GM18907 (cell line): ENCODE measurements around the gene DLG2.
"Not testable (repeated sequence)": the region's sequence is repeated elsewhere in the genome, so short reads cannot be mapped to it uniquely, and the experiment has no call there.

Experiments
- ATAC-seq: cut with Tn5 transposase; IDR thresholded peaks from one replicate; pipeline ENCODE4 v1.9.1; 2021; ENCODE audit warnings: mild to moderate bottlenecking, moderate library complexity; ENCODE audit not compliant: unreplicated experiment

The DLG2 gene

GRCh38 chr11:83785942-83786341, 1841.2 kb downstream of the DLG2 start:
- ATAC-seq, result no peak

GRCh38 chr11:83784419-83784818, 1842.7 kb downstream of the DLG2 start:
- ATAC-seq, result no peak

GRCh38 chr11:83782329-83782728, 1844.8 kb downstream of the DLG2 start:
- ATAC-seq, result no peak

GRCh38 chr11:83779876-83780275, 1847.3 kb downstream of the DLG2 start:
- ATAC-seq, result no peak

- no peak for ATAC-seq
Measured at GRCh38 chr11:83778596-83778995, 1848.5 kb downstream of the DLG2 start.

- no peak for ATAC-seq
Measured at GRCh38 chr11:83773950-83774880, 1852.9 kb downstream of the DLG2 start.

GRCh38 chr11:83768489-83768888, 1858.7 kb downstream of the DLG2 start:
- ATAC-seq, result no peak

GRCh38 chr11:83766932-83767331, 1860.2 kb downstream of the DLG2 start:
- ATAC-seq, result no peak

- no peak for ATAC-seq
Measured at GRCh38 chr11:83764643-83765042, 1862.5 kb downstream of the DLG2 start.

- ATAC-seq, result no peak
Measured at GRCh38 chr11:83760932-83761331, 1866.2 kb downstream of the DLG2 start.

GRCh38 chr11:83759148-83759547, 1868.0 kb downstream of the DLG2 start:
- ATAC-seq, result no peak

- no peak for ATAC-seq
Measured at GRCh38 chr11:83751041-83751440, 1876.1 kb downstream of the DLG2 start.

- ATAC-seq, result no peak
Measured at GRCh38 chr11:83746921-83747585, 1880.1 kb downstream of the DLG2 start.

GRCh38 chr11:83744620-83745192, 1882.4 kb downstream of the DLG2 start:
- ATAC-seq, result no peak

GRCh38 chr11:83736684-83737083, 1890.5 kb downstream of the DLG2 start:
- no peak for ATAC-seq

GRCh38 chr11:83734120-83734519, 1893.0 kb downstream of the DLG2 start:
- no peak for ATAC-seq

GRCh38 chr11:83731288-83731687, 1895.9 kb downstream of the DLG2 start:
- ATAC-seq, result not testable (repeated sequence)

GRCh38 chr11:83728281-83728680, 1898.9 kb downstream of the DLG2 start:
- ATAC-seq, result no peak

- no peak for ATAC-seq
Measured at GRCh38 chr11:83727251-83727650, 1899.9 kb downstream of the DLG2 start.

- ATAC-seq, result no peak
Measured at GRCh38 chr11:83726316-83726715, 1900.8 kb downstream of the DLG2 start.

- ATAC-seq, result no peak
Measured at GRCh38 chr11:83725728-83726127, 1901.4 kb downstream of the DLG2 start.

- no peak for ATAC-seq
Measured at GRCh38 chr11:83725269-83725560, 1901.9 kb downstream of the DLG2 start.
